ENCODE results near the gene TMEM79. TPM values are rescaled to one million over a fixed set of nuclear protein-coding genes. Genes with fewer than 3 reads are reported as not detected.

The TMEM79 gene
- total RNA-seq, 1 experiment from 2014 or later: 2.2 TPM

GRCh38 chr1:156262461-156263287 lies 21.5 kb upstream of the TMEM79 start:
- peak; percentile 82 for DNase-seq (ENCODE audit: low read depth)

- DNase-seq (ENCODE audit: low read depth): no peak
Measured at GRCh38 chr1:156263288-156263655, 20.9 kb upstream of the TMEM79 start.

DNA sequence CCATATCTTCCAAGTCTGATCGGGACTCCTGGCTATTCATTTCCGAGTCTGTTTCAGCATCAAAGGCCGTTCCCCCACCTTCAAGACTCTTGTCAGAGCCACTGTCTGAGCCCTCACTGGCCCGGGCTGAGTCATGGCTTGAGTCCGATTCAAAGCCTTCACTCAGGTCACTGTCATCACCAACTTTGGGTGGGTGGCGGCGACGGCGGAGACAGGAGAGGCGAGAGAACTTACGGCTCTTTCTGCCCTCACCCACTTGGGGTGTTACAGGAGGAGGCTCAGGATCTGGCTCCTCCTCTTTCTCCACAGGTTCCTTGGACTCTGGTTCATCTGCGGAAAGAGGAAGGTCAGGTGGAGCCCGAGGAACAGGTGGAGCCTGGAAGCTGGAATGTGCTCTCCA lies 18.1 kb upstream of the TMEM79 start:
- no peak for DNase-seq (ENCODE audit: low read depth)

DNA sequence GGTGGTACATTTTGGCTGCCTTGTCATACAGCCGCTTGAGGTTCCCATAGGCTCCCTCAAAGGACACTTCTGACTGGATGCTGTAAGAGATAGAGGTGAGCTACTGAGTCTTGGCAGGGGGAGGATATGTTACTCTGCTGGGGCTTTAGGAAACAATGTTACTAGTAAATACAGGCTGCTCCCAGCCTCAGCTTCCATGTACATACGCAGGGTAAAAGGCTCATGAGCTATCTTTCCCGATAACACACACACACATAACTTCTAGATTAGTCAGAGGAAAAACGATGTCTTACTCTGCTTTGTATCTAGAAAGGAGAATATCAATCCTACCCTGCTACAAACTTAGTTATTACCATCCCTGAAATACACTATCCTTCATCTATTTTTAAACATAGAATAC lies 15.8 kb upstream of the TMEM79 start:
- DNase-seq (ENCODE audit: low read depth): no peak

GRCh38 chr1:156270314-156270713 lies 13.8 kb upstream of the TMEM79 start:
- DNase-seq (ENCODE audit: low read depth): no peak

GRCh38 chr1:156276532-156276931 lies 7.6 kb upstream of the TMEM79 start:
- no peak for DNase-seq (ENCODE audit: low read depth)

- no peak for DNase-seq (ENCODE audit: low read depth)
Measured at GRCh38 chr1:156276966-156277381, 7.2 kb upstream of the TMEM79 start.

GRCh38 chr1:156279837-156280236 lies 4.3 kb upstream of the TMEM79 start:
- DNase-seq (ENCODE audit: low read depth): no peak

DNA sequence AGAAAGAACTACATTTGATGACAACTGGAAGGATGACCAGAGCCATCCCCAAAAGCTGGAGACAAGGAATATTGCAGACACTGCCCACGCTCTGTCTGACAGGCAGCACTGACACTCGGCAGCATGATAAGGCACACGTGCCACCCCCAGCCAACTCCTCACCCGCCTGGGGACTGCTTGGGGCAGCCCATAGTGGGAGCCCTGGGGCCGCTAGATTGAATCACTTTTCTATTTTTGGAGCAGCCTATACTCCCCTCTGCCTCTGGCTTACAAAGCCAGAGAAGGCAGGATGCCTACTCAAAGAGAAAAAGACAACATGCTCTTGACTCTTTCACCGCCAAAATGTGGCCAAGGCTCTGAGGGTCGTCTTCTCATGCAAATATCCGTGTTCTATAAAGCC lies 2.8 kb upstream of the TMEM79 start:
- DNase-seq (ENCODE audit: low read depth): peak; percentile 66

DNA sequence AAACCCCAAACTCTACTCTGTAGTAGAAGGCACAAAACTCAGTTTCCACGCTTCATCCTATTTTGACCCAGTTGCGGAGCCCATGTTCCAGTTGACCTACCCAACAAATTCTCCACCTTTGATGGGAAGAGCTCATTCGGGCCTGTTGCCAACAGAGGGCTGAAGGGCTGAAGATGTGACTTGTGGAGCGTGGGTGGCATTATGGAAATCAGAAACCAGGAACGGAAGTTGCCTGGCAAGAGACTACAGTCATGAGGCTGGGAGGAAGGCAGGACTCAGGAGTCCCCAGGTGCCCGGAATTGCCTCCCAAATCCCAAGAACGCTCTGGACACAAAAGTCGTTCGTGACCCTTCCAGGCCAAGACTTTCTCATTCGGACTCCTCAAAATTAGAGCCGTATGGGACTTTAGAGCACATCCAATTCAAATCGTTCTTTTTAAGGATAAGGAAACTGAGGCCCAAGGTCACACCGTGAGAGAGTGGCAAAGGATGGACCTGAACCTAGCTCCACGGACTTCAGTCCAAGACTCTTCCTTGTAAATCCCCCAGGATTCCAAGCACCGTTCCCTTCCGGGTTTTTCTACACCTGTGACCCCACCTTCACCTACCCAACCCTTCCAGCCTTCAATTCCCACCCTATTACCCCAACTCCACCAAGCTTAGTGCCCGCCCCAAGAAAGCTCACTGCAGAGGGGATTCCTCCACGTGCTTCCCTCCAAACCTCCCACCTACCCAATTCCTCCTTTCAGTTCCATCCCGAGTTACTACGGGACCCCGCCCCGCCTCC lies 2.2 kb upstream of the TMEM79 start:
- DNase-seq (ENCODE audit: low read depth): no peak

- peak; percentile 94 for DNase-seq (ENCODE audit: low read depth)
Measured at GRCh38 chr1:156282479-156283222, 1.5 kb upstream of the TMEM79 start, which contains the start of gene SMG5. SMG5 (minus strand) TSS chr1:156282825; CDS start chr1:156282680, 145 bp downstream.

DNA sequence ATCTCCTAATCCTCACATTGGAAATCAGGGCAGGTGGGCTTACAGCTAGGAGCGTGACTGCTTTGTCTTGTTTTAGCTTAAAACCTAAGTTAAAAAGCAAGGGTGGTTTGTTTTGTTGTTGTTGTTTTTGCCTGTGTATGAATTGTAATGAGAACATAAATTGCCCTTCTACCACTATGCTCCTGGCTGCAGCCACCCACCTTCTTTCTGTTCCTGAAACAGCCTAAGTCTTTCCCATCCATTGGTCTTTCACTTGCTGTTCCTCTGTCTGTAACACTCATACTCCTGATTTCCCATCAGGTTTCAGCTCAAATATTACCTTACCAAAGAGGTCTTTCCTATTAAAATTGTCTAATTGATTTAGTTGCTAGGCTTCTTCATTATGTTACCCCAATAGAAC lies 604 bp upstream of the TMEM79 start:
- DNase-seq (ENCODE audit: low read depth): no peak

DNA sequence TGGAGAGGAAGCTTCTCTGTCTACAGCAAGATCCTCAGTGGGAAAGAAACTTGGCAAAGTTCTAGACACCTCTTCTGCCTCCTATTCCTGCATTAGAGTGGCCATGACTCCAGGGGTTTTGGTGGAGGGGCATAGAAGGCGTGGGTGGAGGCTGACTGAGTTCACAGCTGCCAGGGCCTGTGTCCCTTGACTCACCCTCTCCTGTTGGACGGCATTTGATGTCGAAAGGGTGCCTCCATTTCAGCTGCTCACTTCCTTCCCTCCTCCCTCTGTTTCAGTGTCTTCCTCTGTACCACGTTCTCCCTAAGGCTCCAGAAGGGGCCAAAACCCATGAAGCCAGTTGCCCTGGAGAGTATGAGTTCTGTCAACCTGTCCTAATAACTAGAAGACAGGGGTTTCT lies 632 bp downstream of the TMEM79 start:
- no peak for DNase-seq (ENCODE audit: low read depth)

GRCh38 chr1:156285437-156285836 lies 1.3 kb downstream of the TMEM79 start:
- no peak for DNase-seq (ENCODE audit: low read depth)

DNA sequence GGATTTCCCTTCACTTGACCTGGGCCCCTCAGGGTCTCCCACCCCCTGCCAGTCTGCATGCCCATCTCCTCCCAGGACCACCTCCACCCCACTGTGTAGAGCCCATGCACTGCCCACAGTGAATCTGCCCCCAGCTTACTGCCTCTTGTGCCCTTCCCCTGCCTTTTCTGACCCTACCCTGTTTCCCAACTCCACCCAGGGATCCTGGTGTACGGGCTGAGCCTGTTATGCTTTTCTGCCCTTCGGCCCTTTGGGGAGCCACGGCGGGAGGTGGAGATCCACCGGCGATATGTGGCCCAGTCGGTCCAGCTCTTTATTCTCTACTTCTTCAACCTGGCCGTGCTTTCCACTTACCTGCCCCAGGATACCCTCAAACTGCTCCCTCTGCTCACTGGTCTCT lies 1.9 kb downstream of the TMEM79 start:
- no peak for DNase-seq (ENCODE audit: low read depth)

DNA sequence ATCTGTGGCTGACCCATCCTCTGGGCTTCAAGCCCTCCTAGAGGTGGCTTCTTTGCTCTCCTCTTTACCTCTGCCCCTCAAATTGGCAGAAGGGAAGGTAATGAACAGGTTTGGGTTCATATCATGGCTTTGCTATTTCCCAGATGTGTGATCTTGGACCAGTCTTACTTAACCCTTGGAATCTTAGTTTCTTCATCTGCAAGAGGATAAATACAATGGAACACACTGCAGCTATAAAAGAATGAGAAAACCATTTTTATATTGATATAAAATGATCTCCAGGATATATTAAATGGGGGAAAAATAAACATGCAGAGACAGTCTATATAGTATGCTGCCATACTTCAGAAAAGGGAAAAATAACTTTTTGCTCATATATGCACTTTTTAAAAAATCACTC lies 5.7 kb downstream of the TMEM79 start:
- DNase-seq (ENCODE audit: low read depth): no peak

GRCh38 chr1:156291226-156292061 lies 7.3 kb downstream of the TMEM79 start:
- peak; percentile 45 for DNase-seq (ENCODE audit: low read depth)

GRCh38 chr1:156293098-156293434 lies 8.9 kb downstream of the TMEM79 start:
- no peak for DNase-seq (ENCODE audit: low read depth)

DNA sequence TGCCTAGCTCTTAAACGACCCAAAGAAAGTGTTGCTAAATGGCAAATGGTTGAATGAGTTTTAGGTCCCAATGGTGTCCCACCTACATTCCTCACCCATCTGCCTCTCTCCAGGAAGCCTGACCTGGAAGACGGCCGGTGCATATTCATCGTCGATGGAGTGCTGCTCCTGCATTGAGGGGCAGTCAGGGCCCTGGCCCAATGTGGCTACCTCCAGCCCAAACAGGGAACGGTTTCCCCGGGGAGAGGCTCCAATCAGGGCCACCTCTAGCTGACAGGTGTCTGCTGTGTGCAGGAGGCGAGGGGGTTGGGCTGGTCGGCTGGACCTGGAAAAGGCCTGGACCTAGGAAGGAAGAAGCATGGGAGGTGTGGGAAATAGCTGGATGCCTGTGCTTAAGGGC lies 9.8 kb downstream of the TMEM79 start:
- DNase-seq (ENCODE audit: low read depth): no peak

DNA sequence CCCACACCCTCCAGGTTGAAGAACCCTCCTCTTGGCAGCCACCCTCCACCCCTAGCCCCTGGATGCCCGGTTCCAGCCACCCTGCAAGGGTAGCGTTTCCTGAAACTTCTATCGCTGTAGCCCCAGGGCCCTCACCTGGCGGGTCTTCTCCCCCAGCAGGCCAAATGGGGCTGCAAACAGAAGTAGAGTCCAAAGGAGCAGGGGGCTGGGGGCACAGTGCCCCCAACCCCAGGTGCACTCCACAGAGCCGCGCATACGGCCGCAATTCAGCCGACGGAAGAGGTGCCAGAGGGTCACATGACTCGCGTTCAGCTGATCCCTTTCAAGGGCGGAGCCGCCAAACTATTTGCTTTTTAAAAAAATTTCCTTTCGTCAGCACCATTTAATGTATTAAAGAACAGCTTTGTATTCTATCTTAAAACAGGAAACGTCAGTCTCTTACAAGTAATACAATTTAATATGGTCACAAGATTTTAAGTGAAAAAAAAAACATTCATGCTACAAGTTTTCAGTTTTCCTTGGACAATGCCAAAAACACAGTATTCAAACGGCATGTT lies 11.3 kb downstream of the TMEM79 start, which contains the start of gene GLMP:
Gene GLMP (minus strand): TSS at position 289 of the 557 bp plus-strand sequence. CDS start 34 bp downstream, at position 255.
- peak; percentile 41 for DNase-seq (ENCODE audit: low read depth)
